IPS-NIHi7 (cell line): Measurements from ENCODE around the gene TBC1D28.
"Not testable (repeated sequence)": the region's sequence is repeated elsewhere in the genome, so short reads cannot be mapped to it uniquely, and the experiment has no call there.

Experiments
- DNase-seq: peaks from one replicate; pipeline ENCODE4 v3.0.0; 2012; ENCODE audit warnings: mixed read lengths; ENCODE audit errors: extremely low spot score

TBC1D28 gene

DNA sequence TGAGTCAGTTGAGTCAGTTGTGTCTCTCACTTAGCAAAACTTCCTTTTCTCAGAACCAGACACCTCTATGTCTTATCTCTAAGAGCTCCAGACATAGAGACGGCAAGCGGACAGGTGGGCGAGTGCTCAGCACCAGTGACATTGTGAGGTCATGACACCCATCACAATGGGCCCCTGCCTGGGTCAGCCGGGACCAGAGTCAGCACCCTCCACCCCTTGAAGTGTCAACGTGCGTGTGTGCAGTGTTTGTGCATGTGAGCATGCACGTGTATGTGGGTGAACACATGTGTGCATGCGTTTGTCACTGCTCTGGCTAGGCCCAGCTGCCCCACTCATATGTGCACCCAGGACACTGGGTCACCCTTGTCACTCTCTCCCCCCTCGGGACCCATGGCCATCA is at the start of gene TBC1D28:
Gene TBC1D28, minus strand, starts transcription at position 101 of the 400 bp plus-strand sequence. CDS start 3,039 bp downstream, outside the sequence.
- DNase-seq = not testable (repeated sequence)

GRCh38 chr17:18682668-18683067 is 38.5 kb upstream of the TBC1D28 start:
- DNase-seq = not testable (repeated sequence)

DNA sequence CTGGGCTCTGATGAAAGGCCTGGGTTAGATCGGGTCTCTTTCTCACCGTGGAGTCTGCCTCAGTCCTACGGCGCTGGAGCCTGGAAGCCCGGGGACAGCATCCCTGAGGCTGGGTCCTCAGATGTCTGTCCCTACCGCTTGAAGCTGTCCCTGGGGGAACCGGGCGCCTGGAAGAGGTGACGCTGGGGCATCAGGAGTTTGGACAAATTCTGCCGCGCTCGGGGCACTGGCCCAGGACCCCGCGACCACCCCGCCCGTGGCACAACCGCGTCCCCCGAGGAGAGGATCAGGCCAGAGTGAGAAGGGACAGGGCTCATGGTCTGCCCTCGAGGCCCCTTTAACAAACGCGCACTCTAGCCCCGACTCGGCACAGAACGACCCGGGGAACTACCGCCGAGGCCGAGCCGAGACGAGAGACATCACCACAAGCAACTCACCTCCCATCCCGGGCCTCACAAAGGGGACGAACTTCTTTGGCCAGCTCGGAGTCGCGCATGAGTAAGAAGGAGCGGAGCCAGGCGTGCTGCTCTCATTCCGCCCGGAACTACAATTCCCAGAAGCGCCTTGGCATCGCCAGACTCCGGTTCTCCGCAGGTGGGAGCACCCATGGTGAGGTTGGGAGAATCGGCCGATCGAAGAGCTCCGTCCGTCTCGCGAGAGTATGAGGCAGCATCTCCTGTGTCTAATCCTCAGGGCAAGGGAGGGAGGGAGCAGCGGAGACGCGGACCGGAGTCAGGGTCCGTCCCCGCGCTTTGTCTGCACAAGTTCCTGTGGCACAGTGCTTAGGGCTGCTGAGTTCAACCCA is 37.8 kb upstream of the TBC1D28 start, which contains the start of gene FOXO3B:
Gene FOXO3B, minus strand, starts transcription at position 548 of the 805 bp plus-strand sequence. CDS start 663 bp downstream, outside the sequence.
- peak; percentile 53 for DNase-seq

- not testable (repeated sequence) for DNase-seq
These were observed 33.2 kb upstream of the TBC1D28 start for GRCh38 chr17:18677381-18677780.

DNA sequence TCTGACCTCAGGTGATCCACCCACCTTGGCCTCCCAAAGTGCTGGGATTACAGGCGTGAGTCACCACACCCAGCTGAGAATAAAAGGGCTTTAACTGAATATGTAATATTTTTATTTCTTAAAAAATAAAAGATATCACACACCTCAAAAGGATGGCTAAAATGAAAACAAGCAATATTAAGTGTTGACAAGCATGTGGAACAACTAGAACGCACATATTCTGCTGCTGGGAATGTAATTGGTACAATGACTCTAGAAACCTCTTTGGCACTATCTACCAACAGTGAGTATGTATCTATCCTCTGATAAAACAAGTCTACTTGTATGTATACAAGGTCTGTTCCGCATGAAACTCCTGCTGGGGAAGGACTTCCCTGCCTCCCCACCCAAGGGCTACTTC is 32.7 kb upstream of the TBC1D28 start:
- not testable (repeated sequence) for DNase-seq

GRCh38 chr17:18672395-18673227 is 28.4 kb upstream of the TBC1D28 start:
- not testable (repeated sequence) for DNase-seq

DNA sequence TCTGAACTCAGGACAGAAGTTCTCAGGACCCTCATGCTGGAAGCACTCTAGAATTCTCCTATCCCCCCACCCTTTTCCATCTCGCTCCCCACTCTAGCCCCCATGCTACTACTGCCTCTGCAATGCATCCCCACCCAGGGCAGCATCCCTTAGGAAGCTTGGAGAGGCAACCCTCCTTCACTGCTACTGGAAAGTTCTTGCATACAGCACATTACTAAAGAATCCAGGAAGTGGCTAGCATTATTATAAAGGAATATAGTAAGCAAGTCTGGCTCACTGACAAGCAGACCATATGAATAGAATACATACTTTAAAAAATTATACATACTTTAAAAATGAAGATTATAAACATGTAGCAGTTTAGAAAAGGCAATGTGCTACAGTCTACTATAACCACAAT is 24.4 kb upstream of the TBC1D28 start:
- DNase-seq = not testable (repeated sequence)

DNA sequence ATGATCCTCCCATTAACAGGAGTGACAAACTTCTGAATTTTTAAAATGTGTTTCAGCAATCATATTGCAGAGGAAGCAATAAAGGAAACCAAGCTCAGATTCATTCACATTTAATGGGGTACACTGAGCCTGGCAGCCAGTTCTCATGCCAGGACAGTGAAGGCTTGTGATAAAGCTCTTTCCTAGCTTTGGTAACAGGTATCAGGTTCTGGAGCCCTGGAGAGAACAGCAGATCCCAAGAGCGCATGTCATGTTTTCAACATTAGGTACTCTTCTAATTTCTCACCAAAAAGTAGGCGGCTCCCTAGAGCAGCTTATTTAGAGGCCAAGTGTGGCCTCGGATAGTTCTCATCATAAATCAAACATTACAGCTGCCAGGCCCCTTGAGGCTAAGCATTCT is 23.3 kb upstream of the TBC1D28 start:
- DNase-seq = not testable (repeated sequence)

- not testable (repeated sequence) for DNase-seq
These were observed 22.1 kb upstream of the TBC1D28 start for GRCh38 chr17:18666326-18666725.

DNA sequence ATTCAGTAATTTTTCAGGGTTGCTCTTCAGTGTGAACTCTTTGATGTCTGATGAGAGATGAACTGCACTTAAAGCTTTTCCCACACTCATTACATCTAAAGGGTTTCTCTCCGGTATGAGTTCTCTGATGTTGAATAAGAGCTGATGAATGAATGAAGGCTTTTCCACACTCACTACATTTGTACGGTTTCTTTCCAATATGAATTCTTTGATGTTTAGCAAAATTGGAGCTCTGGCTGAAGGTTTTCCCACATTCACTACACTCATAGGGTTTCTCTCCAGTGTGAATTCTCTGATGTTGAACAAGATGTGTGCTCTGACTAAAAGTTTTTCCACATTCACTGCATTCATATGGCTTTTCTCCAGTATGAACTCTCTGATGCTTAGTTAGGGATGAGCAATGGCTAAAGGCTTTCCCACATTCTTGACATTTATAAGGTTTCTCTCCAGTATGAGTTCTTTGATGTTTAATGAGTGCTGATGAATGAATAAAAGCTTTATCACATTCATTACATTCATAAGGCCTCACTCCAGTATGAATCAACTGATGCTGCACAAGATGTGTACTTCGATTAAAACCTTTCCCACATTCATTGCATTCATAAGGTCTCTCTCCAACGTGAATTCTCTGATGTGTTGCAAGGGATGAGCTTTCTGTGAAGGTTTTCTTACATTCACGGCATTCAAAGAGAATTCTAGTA is 17.9 kb upstream of the TBC1D28 start:
- DNase-seq = not testable (repeated sequence)

- DNase-seq = not testable (repeated sequence)
These were observed 5.9 kb upstream of the TBC1D28 start for GRCh38 chr17:18650094-18650493.

- not testable (repeated sequence) for DNase-seq
These were observed 1.1 kb downstream of the TBC1D28 start for GRCh38 chr17:18643124-18643523.

GRCh38 chr17:18638357-18638756 is 5.8 kb downstream of the TBC1D28 start:
- DNase-seq = not testable (repeated sequence)

GRCh38 chr17:18636237-18636636 is 8.0 kb downstream of the TBC1D28 start:
- DNase-seq = not testable (repeated sequence)

DNA sequence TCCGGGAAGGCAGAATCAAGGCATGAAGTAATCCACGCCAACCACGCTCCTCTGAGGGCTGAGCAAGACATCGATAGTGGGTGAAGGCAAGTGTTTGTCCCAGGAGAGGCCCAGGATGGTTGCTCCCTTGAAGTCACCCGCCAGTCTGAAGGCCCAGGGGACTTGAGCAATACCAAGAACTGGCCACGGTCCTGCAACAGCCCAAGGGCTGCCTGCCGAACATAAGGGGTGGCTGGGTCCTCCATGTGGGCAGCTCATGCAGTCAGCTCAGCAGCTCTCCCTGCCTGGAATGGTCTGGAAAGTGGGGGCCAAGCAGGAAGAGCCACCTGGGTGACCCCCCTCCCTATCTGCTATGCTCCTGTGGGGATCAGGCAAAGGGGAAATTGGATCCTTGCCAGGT is 8.4 kb downstream of the TBC1D28 start:
- DNase-seq = not testable (repeated sequence)

DNA sequence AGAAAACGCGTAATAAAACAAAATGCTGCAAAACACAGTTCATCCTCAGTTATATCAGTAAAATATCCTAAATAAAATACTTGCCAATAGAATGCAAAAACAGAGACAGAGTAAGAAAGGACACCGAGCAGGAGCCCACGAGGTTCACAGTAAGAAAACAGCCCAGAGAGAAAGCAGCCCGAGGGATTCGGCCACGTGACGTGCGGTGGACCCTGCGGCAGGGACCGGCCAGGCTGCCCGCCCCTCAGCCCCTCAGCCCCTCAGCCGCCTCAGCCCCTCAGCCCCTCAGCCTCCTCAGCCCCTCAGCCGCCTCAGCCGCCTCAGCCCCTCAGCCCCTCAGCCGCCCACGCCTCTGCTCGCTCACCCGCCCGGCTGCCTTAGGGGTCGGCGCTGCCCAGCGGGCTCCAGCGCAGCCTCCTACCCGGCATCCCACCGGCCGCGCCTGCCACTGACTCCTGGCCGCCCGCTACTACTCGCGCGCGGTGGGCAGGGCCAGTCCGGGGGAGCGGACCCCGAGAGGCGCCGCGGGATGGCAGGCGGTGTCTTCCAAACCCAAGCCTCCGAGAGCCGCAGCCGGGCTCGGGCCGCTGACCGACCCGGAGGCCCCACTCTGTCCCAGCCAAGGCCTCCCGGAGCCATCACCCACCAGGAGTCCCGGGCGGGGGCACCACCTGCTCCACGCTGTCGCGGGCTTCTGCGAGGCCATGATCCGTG is 9.5 kb downstream of the TBC1D28 start:
- DNase-seq = peak; percentile 8

DNA sequence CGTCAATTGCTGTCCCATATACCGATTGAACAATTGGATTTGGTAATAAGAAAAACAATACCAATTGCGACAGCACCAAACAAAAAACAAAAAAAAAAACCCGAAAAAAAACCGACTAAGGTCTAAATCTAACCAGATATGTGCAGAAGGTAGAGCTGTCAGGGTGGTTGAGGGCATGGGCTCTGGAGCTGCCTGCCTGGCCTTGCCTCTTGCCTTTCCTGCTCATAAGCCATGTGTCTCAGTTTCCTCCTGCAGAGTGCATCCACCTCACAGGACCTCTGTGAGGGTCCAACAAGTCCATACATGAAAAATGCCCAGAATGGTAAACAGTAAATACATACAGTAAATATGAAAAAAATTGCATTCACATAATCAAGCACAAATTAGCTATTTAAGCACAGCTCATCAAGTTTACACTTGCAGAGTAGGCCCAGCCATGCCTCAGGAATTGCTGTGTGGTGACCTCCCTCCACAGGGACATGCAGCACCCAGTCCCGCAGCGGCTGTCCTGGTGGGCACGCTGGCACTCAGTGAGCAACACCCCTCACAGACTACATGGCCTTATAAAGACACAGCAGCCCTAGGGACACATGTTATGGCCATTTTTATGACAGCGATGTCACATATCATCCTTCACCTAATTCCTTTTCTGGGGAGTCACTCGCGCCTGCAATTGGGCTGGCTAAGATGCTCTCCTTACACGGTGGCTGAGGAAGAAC is 17.9 kb downstream of the TBC1D28 start:
- DNase-seq = no peak

- peak; percentile 46 for DNase-seq
These were observed 18.6 kb downstream of the TBC1D28 start for GRCh38 chr17:18625509-18626104.

DNA sequence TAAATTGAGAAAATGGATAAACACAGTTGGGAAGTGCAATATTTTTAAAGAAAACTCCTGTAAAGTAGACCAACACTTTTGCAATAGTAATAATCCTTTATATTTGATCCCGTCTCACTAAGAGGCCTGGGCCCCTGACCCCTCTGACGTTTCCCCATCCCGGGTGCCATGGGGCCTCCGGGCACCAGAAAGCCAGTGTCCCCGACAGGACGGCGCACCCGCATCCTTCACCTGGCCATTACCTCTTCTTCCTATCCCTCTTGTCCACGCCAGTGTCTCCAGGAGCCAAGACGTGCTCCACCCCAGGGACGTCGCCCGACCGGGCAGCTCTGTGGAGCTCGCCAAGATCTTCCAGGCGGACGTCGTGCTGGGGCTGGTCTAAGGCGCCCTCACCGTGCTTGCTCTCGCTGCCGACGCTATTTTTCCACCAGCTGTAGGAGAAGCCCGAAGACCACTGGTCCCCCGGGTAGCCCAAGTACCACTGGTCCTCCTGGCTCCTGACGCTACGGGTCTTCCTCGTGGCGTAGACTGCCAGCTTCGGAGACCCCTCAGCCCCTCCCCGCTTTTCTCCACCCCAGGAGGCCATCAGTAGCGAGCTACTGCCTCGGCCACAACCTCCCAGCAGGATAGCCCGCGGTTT is 19.2 kb downstream of the TBC1D28 start:
- not testable (repeated sequence) for DNase-seq
